Prostate gland (tissue), 2 donors: ENCODE data around the gene ZNF354C.

Source experiments
- POLR2A ChIP-seq: fragments of 450-650 bp; IDR thresholded peaks from one replicate; pipeline ENCODE4 v1.6.1; 2016; ENCODE audit warnings: antibody characterized with exemption, mild to moderate bottlenecking
- TF ChIP-seq, protein P1 (sequence below), 4 experiments: fragments of 200-600 bp in 2 of 4; fragments of 450-650 bp in 2 of 4; sonication (generic) in 2 of 4; IDR thresholded peaks; 1 replicate in 3 of 4; 2 replicates in 1 of 4; pipeline ENCODE4 v1.5.1; 2016 to 2019; ENCODE audit warnings: antibody characterized with exemption in 4 of 4, mild to moderate bottlenecking in 2 of 4, moderate library complexity in 2 of 4

DNA sequence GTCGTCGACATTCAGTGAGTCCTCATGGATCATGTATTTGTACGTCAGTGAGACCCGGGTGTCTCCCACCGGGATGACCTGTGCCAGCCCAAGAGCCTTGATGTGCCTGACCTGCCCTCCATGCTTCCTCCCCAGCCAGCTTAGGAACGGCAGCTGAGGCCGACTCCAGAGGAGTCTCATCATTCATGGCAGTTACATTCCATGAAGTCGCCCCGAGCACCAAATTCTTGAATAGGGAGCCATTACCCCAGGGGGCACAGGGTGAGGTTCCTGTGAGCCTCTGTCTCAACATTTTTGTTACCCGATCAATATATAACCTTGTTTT, 67.8 kb downstream of the ZNF354C start:
- TF ChIP-seq, protein P1, sequence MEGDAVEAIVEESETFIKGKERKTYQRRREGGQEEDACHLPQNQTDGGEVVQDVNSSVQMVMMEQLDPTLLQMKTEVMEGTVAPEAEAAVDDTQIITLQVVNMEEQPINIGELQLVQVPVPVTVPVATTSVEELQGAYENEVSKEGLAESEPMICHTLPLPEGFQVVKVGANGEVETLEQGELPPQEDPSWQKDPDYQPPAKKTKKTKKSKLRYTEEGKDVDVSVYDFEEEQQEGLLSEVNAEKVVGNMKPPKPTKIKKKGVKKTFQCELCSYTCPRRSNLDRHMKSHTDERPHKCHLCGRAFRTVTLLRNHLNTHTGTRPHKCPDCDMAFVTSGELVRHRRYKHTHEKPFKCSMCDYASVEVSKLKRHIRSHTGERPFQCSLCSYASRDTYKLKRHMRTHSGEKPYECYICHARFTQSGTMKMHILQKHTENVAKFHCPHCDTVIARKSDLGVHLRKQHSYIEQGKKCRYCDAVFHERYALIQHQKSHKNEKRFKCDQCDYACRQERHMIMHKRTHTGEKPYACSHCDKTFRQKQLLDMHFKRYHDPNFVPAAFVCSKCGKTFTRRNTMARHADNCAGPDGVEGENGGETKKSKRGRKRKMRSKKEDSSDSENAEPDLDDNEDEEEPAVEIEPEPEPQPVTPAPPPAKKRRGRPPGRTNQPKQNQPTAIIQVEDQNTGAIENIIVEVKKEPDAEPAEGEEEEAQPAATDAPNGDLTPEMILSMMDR (IDR thresholded peaks at IDR 0.05), result no peak
- no peak for TF ChIP-seq POLR2A
